HG02571 (cell line): Measurements from ENCODE around the gene PM20D1.
"Not testable (repeated sequence)": the region's sequence is repeated elsewhere in the genome, so short reads cannot be mapped to it uniquely, and the experiment has no call there.

ENCODE experiments used
- ATAC-seq: cut with Tn5 transposase; IDR thresholded peaks from one replicate; pipeline ENCODE4 v1.9.1; 2021; ENCODE audit warnings: mild to moderate bottlenecking, moderate library complexity; ENCODE audit not compliant: unreplicated experiment

Gene PM20D1

GRCh38 chr1:205849619-205850355 lies at the start of gene PM20D1:
Gene PM20D1, minus strand, starts transcription at chr1:205850132. Its CDS starts 60 bp downstream, at chr1:205850072.
- ATAC-seq: peak; percentile 79

GRCh38 chr1:205896351-205896750 lies 46.4 kb upstream of the PM20D1 start:
- ATAC-seq: no peak

- ATAC-seq: not testable (repeated sequence)
Observed at GRCh38 chr1:205894119-205894518, 44.2 kb upstream of the PM20D1 start.

GRCh38 chr1:205892175-205892574 lies 42.2 kb upstream of the PM20D1 start:
- ATAC-seq: not testable (repeated sequence)

GRCh38 chr1:205891481-205891880 lies 41.5 kb upstream of the PM20D1 start:
- ATAC-seq: not testable (repeated sequence)

- ATAC-seq: not testable (repeated sequence)
Observed at GRCh38 chr1:205890631-205891030, 40.7 kb upstream of the PM20D1 start.

- not testable (repeated sequence) for ATAC-seq
Observed at GRCh38 chr1:205889706-205890105, 39.8 kb upstream of the PM20D1 start.

GRCh38 chr1:205889006-205889405 lies 39.1 kb upstream of the PM20D1 start:
- not testable (repeated sequence) for ATAC-seq

GRCh38 chr1:205883792-205884191 lies 33.9 kb upstream of the PM20D1 start:
- ATAC-seq: no peak

GRCh38 chr1:205880923-205881322 lies 31.0 kb upstream of the PM20D1 start:
- no peak for ATAC-seq

- ATAC-seq: no peak
Observed at GRCh38 chr1:205879974-205880373, 30.0 kb upstream of the PM20D1 start.

GRCh38 chr1:205878026-205878425 lies 28.1 kb upstream of the PM20D1 start:
- no peak for ATAC-seq

- ATAC-seq: not testable (repeated sequence)
Observed at GRCh38 chr1:205873148-205873547, 23.2 kb upstream of the PM20D1 start.

GRCh38 chr1:205870236-205870635 lies 20.3 kb upstream of the PM20D1 start:
- ATAC-seq: no peak

- no peak for ATAC-seq
Observed at GRCh38 chr1:205861540-205861939, 11.6 kb upstream of the PM20D1 start.

GRCh38 chr1:205858141-205858961 lies 8.4 kb upstream of the PM20D1 start:
- ATAC-seq: no peak

GRCh38 chr1:205857501-205857900 lies 7.6 kb upstream of the PM20D1 start:
- ATAC-seq: not testable (repeated sequence)

- no peak for ATAC-seq
Observed at GRCh38 chr1:205856433-205856832, 6.5 kb upstream of the PM20D1 start.

GRCh38 chr1:205852969-205853368 lies 3.0 kb upstream of the PM20D1 start:
- no peak for ATAC-seq

- ATAC-seq: no peak
Observed at GRCh38 chr1:205851993-205852392, 2.1 kb upstream of the PM20D1 start.

GRCh38 chr1:205843036-205843859 lies 6.7 kb downstream of the PM20D1 start:
- no peak for ATAC-seq
